AG04449 (cell line): ENCODE data around the gene DSTYK.
A peak's percentile ranks its signal among the peaks of the same experiment; 100 is the strongest.
"Not testable (repeated sequence)": the region's sequence is repeated elsewhere in the genome, so short reads cannot be mapped to it uniquely, and the experiment has no call there.

Experiments used
- CTCF ChIA-PET: fragments of 350-600 bp; formaldehyde crosslinking; extraction: SDS; loops from one replicate; lab custom pipeline; 2021; ENCODE audit warnings: antibody characterized with exemption; lab: Yijun Ruan, JAX
- POLR2A ChIA-PET: fragments of 400-600, 350-600 bp; formaldehyde crosslinking; extraction: SDS; loops from one replicate; lab custom pipeline; 2020; ENCODE audit warnings: antibody characterized with exemption, inconsistent platforms; lab: Yijun Ruan, JAX
- DNase-seq: peaks from one replicate; pipeline ENCODE4 v3.0.0-alpha.2; 2010; ENCODE audit warnings: low read depth, low spot score
- H3K4me3 ChIP-seq: 2 replicates; pipeline ENCODE4 v1.5.1; 2011; ENCODE audit warnings: low read depth, mild to moderate bottlenecking, control low read depth, low read length
- CTCF ChIP-seq: IDR thresholded peaks from one replicate; pipeline ENCODE4 v1.5.1; 2011; ENCODE audit warnings: mild to moderate bottlenecking, moderate library complexity, low read length, control low read depth, inconsistent platforms; ENCODE audit not compliant: insufficient read depth; ENCODE audit errors: missing control alignments

The DSTYK gene

GRCh38 chr1:205158048-205158616 lies 53.4 kb downstream of the DSTYK start:
- no peak overlapping the region for H3K4me3 ChIP-seq
- TF ChIP-seq CTCF: no peak
- ChIA-PET POLR2A (no interaction called here), CTCF (interaction anchor here (0.8 to 2.4 kb wide), 7 partner anchors 8 to 36 kb away, joined by 3 to 18 read pairs (median 6); no protein-coding TSS in a partner anchor)
- DNase-seq: no peak

- H3K4me3 ChIP-seq, DNase-seq, POLR2A ChIA-PET: not testable (repeated sequence)
- CTCF ChIA-PET: interaction anchor here (0.6 to 2.3 kb wide), 3 partner anchors 11 to 14 kb away, joined by 3 to 10 read pairs (median 4); no protein-coding TSS in a partner anchor
Observed at GRCh38 chr1:205155665-205156377, 55.7 kb downstream of the DSTYK start.

- POLR2A ChIA-PET: no interaction called here
- TF ChIP-seq CTCF: no peak
- CTCF ChIA-PET: interaction anchor here (1.5 to 4.5 kb wide), 3 partner anchors 9 to 104 kb away, joined by 3 to 48 read pairs (median 9); no protein-coding TSS in a partner anchor
- no peak overlapping the region for H3K4me3 ChIP-seq
- DNase-seq: no peak
Observed at GRCh38 chr1:205152505-205152904, 59.0 kb downstream of the DSTYK start.

GRCh38 chr1:205150651-205151428 lies 60.7 kb downstream of the DSTYK start:
- POLR2A ChIA-PET: interaction anchor here (1.5 kb wide), 1 partner anchor 29 kb away, joined by 5 read pairs; the partner anchor contains the start of gene RBBP5
- CTCF ChIA-PET: interaction anchor here (0.7 to 4.5 kb wide), 9 partner anchors 8 to 108 kb away, joined by 3 to 48 read pairs (median 5); no protein-coding TSS in a partner anchor
- DNase-seq: no peak
- no peak for TF ChIP-seq CTCF
- no peak overlapping the region for H3K4me3 ChIP-seq

GRCh38 chr1:205147191-205147835 lies 64.2 kb downstream of the DSTYK start:
- H3K4me3 ChIP-seq: no peak overlapping the region
- DNase-seq: peak; percentile 56
- ChIA-PET CTCF (interaction anchor here (0.9 to 9.7 kb wide), 6 partner anchors 11 to 110 kb away, joined by 3 to 239 read pairs (median 5); partner anchors contain the start of gene RBBP5), POLR2A (no interaction called here)
- no peak for TF ChIP-seq CTCF

GRCh38 chr1:205144751-205145150 lies 66.8 kb downstream of the DSTYK start:
- ChIA-PET POLR2A (interaction anchor here (1.4 kb wide), 1 partner anchor 23 kb away, joined by 6 read pairs; the partner anchor contains the start of gene RBBP5), CTCF (interaction anchor here (0.6 to 9.7 kb wide), 21 partner anchors 8 to 204 kb away, joined by 3 to 239 read pairs (median 5); partner anchors contain the start of genes RBBP5 and TMCC2)
- peak; percentile 36 for DNase-seq
- no peak overlapping the region for H3K4me3 ChIP-seq
- no peak for TF ChIP-seq CTCF
